ENCODE results near the gene ATAT1.
"Not testable (repeated sequence)": the region's sequence is repeated elsewhere in the genome, so short reads cannot be mapped to it uniquely, and the experiment has no call there.

ATAT1 gene

GRCh38 chr6:30654798-30655742 lies 28.4 kb downstream of the ATAT1 start:
- no peak for DNase-seq

- DNase-seq: no peak
Observed at GRCh38 chr6:30655743-30656094, 29.0 kb downstream of the ATAT1 start.

- DNase-seq: no peak
Observed at GRCh38 chr6:30656513-30656912, 29.8 kb downstream of the ATAT1 start.

- DNase-seq: no peak
Observed at GRCh38 chr6:30657454-30657853, 30.8 kb downstream of the ATAT1 start.

GRCh38 chr6:30657922-30658321 lies 31.2 kb downstream of the ATAT1 start:
- not testable (repeated sequence) for DNase-seq

GRCh38 chr6:30664994-30665767 lies 38.5 kb downstream of the ATAT1 start:
- DNase-seq: no peak

GRCh38 chr6:30666300-30666699 lies 39.6 kb downstream of the ATAT1 start:
- DNase-seq: peak in 1 of 2 donors; percentile 58

GRCh38 chr6:30670760-30671527 lies 44.3 kb downstream of the ATAT1 start:
- DNase-seq: no peak

GRCh38 chr6:30672445-30673253 lies 46.0 kb downstream of the ATAT1 start, which contains the start of gene DHX16:
TSS of gene DHX16 (minus strand) at chr6:30673006. CDS start at chr6:30672841, 165 bp downstream.
- peak; percentile 90 to 94 for DNase-seq

GRCh38 chr6:30676660-30677285 lies 50.1 kb downstream of the ATAT1 start:
- DNase-seq: no peak

- peak; percentile 88 to 93 for DNase-seq
Observed at GRCh38 chr6:30678964-30679726, 52.5 kb downstream of the ATAT1 start.

GRCh38 chr6:30679765-30680535 lies 53.3 kb downstream of the ATAT1 start:
- no peak for DNase-seq

- no peak for DNase-seq
Observed at GRCh38 chr6:30681766-30682142, 55.1 kb downstream of the ATAT1 start.

- DNase-seq: peak; percentile 88 to 89
Observed at GRCh38 chr6:30682143-30683117, 55.8 kb downstream of the ATAT1 start.

- DNase-seq: peak in 1 of 2 donors; percentile 13
Observed at GRCh38 chr6:30683183-30683979, 56.7 kb downstream of the ATAT1 start.

- DNase-seq: no peak
Observed at GRCh38 chr6:30683980-30684338, 57.3 kb downstream of the ATAT1 start.

GRCh38 chr6:30684386-30685156 lies 57.9 kb downstream of the ATAT1 start:
- DNase-seq: peak; percentile 51 to 63
